ENCODE measurements around the gene ATR.

DNA sequence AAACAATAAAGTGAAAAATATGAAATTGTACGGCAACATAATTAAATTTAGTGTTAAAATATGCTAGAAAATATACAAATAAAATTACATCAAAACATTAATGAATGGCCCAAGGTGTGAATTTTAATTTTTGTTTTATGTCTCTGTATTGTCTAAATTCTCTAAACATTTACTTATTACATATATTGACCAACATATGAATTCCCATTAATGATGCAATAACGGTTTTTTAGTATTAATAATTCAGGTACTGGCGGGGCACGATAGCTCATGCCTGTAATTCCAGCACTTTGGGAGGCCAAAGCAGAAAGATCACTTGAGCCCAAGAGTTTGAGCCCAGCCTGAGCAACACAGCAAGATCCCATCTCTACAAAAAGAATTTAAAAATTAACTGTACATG is 110.1 kb downstream of the ATR start:
- TF ChIP-seq, protein P1, sequence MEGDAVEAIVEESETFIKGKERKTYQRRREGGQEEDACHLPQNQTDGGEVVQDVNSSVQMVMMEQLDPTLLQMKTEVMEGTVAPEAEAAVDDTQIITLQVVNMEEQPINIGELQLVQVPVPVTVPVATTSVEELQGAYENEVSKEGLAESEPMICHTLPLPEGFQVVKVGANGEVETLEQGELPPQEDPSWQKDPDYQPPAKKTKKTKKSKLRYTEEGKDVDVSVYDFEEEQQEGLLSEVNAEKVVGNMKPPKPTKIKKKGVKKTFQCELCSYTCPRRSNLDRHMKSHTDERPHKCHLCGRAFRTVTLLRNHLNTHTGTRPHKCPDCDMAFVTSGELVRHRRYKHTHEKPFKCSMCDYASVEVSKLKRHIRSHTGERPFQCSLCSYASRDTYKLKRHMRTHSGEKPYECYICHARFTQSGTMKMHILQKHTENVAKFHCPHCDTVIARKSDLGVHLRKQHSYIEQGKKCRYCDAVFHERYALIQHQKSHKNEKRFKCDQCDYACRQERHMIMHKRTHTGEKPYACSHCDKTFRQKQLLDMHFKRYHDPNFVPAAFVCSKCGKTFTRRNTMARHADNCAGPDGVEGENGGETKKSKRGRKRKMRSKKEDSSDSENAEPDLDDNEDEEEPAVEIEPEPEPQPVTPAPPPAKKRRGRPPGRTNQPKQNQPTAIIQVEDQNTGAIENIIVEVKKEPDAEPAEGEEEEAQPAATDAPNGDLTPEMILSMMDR (IDR thresholded peaks at IDR 0.05), result no peak
- TF ChIP-seq EP300 (IDR thresholded peaks at IDR 0.05), result no peak

All from upper lobe of left lung (tissue), 4 donors.